ENCODE results near the gene LARGE1. TPM values are rescaled to one million over a fixed set of nuclear protein-coding genes. Genes with fewer than 3 reads are reported as not detected.

LARGE1 gene
- total and polyA plus RNA-seq, 8 donors: 4.1 to 29.3 (median 13.7) TPM

GRCh38 chr22:33247758-33248157, 672.5 kb downstream of the LARGE1 start:
- Histone ChIP-seq H3K36me3 (no peaks in the 10 kb centered on the region), H3K27ac (no peak overlapping the region), H3K4me3 (no peak overlapping the region), H3K4me1 (no peaks in the 10 kb centered on the region), H3K9me3 (no peaks in the 10 kb centered on the region), H3K27me3 (peaks cover 0 to 8% (median 0%) of the 10 kb centered on the region in 4 donors)
- intact Hi-C loops (cut with DNase I): no loop called here
- TF ChIP-seq CTCF (IDR thresholded peaks at IDR 0.05): no peak
- ATAC-seq: no peak
- no peak for FAIRE-seq
- 38 to 47% methylated on average over 2 of the region's 2 CpGs for WGBS, 2 donors
- DNase-seq: no peak

- TF ChIP-seq CTCF (IDR thresholded peaks at IDR 0.05): no peak
- Histone ChIP-seq H3K4me1 (no peaks in the 10 kb centered on the region), H3K9me3 (no peaks in the 10 kb centered on the region), H3K27me3 (no peaks in the 10 kb centered on the region), H3K27ac (no peak overlapping the region), H3K4me3 (no peak overlapping the region), H3K36me3 (no peaks in the 10 kb centered on the region)
- no peak for ATAC-seq
- intact Hi-C loops (cut with DNase I): no loop called here
- no peak for FAIRE-seq
- no peak for DNase-seq
Measured at GRCh38 chr22:33242078-33242477, 678.2 kb downstream of the LARGE1 start.

GRCh38 chr22:33240888-33241475, 679.3 kb downstream of the LARGE1 start:
- 65 to 68% methylated on average over 3 of the region's 3 CpGs for WGBS, 2 donors
- no peak for FAIRE-seq
- intact Hi-C loops (cut with DNase I): no loop called here
- H3K36me3 ChIP-seq: no peaks in the 10 kb centered on the region
- H3K27ac ChIP-seq: no peak overlapping the region
- H3K9me3 ChIP-seq: no peaks in the 10 kb centered on the region
- no peak overlapping the region for H3K4me3 ChIP-seq
- ATAC-seq: no peak
- TF ChIP-seq CTCF (IDR thresholded peaks at IDR 0.05): no peak
- no peaks in the 10 kb centered on the region for H3K27me3 ChIP-seq
- no peaks in the 10 kb centered on the region for H3K4me1 ChIP-seq
- DNase-seq: no peak

- DNase-seq: no peak
- intact Hi-C loops (cut with DNase I): no loop called here
- peaks cover 0 to 3% (median 0%) of the 10 kb centered on the region in 4 donors for H3K9me3 ChIP-seq
- no peak overlapping the region for H3K4me3 ChIP-seq
- ATAC-seq: no peak
- H3K27ac ChIP-seq: no peak overlapping the region
- H3K27me3 ChIP-seq: no peaks in the 10 kb centered on the region
- no peak for FAIRE-seq
- 57 to 72% methylated on average over 5 of the region's 5 CpGs for WGBS, 2 donors
- H3K4me1 ChIP-seq: no peaks in the 10 kb centered on the region
- H3K36me3 ChIP-seq: no peaks in the 10 kb centered on the region
- no peak for TF ChIP-seq CTCF (IDR thresholded peaks at IDR 0.05)
Measured at GRCh38 chr22:33232071-33232470, 688.2 kb downstream of the LARGE1 start.

GRCh38 chr22:33227791-33228190, 692.5 kb downstream of the LARGE1 start:
- Histone ChIP-seq H3K4me3 (no peak overlapping the region), H3K4me1 (no peaks in the 10 kb centered on the region)
- TF ChIP-seq CTCF (IDR thresholded peaks at IDR 0.05): no peak

More at GRCh38 chr22:33227791-33228190, 692.5 kb downstream of the LARGE1 start:
- no peak for FAIRE-seq
- no peak overlapping the region for H3K27ac ChIP-seq
- H3K9me3 ChIP-seq: peaks cover 0 to 3% (median 0%) of the 10 kb centered on the region in 4 donors
- intact Hi-C loops (cut with DNase I): no loop called here
- ATAC-seq: no peak
- no peaks in the 10 kb centered on the region for H3K36me3 ChIP-seq
- no peak for DNase-seq
- no peaks in the 10 kb centered on the region for H3K27me3 ChIP-seq
